ENCODE measurements around the gene GRB10. TPM values are rescaled to one million over a fixed set of nuclear protein-coding genes. Genes with fewer than 3 reads are reported as not detected.

GRB10 gene
- total and polyA plus RNA-seq, 2 of the 8 experiments (the other 6 are each of a cell fraction or from before 2014, with no cell fraction given) = 35.7 to 97.0 TPM

- CTCF ChIA-PET (ENCODE audit: partially characterized antibody) = interaction anchor here (0.5 to 2.7 kb wide), 15 partner anchors 11 to 526 kb away, joined by 3 to 15 read pairs (median 3); no protein-coding TSS in a partner anchor
- Histone ChIP-seq H4K8ac (ENCODE audit: extremely low read depth, insufficient read depth, low read length) (no peak overlapping the region), H2AK5ac (ENCODE audit: low read depth, low read length) (no peak overlapping the region), H4K91ac (replicated peaks; ENCODE audit: insufficient read length, low read length) (no peak overlapping the region), H2BK20ac (ENCODE audit: low read length) (no peak overlapping the region), H3K9me3 (ENCODE audit: insufficient read depth in 2 of 2, low read depth in 1 of 2, low read length in 1 of 2) (no peaks in the 10 kb centered on the region), H3K9ac (replicated peaks in 1 of 4; ENCODE audit: extremely low read depth in 1 of 4, low read depth in 3 of 4, low read length in 3 of 4) (peak overlapping the region in 1 of 4 experiments; percentile 34; a peak in 1 of 7 replicates), H2BK15ac (ENCODE audit: low read length) (no peak overlapping the region), H3K4ac (replicated peaks; ENCODE audit: insufficient read length, low read depth, low read length) (no peak overlapping the region), H3K23ac (ENCODE audit: insufficient read length) (no peak overlapping the region), H3K27ac (ENCODE audit: low read depth, low read length) (no peak overlapping the region), H3K23me2 (ENCODE audit: low read depth, low read length) (no peaks in the 10 kb centered on the region), H4K5ac (ENCODE audit: insufficient read length, low read depth, low read length) (no peak overlapping the region), H3K56ac (replicated peaks; ENCODE audit: insufficient read length, low read depth, low read length) (no peak overlapping the region), H3K4me1 (replicated peaks in 1 of 4; ENCODE audit: control insufficient read depth in 3 of 4, insufficient read depth in 4 of 4, low read length in 3 of 4) (peaks cover 1 to 7% (median 3%) of the 10 kb centered on the region in 4 experiments; a peak in 5 of 7 replicates), H3K27me3 (replicated peaks in 1 of 4; ENCODE audit: control insufficient read depth in 3 of 4, extremely low read depth in 1 of 4, insufficient read depth in 3 of 4, low read length in 3 of 4) (no peaks in the 10 kb centered on the region), H2AFZ (ENCODE audit: low read length) (no peak overlapping the region), H3K4me2 (ENCODE audit: insufficient read depth in 1 of 2, low read depth in 2 of 2, low read length in 2 of 2) (no peak overlapping the region), H3K79me2 (ENCODE audit: control insufficient read depth in 1 of 2, insufficient read depth in 2 of 2, low read length in 2 of 2) (peaks cover 0 to 59% of the 10 kb centered on the region in 2 experiments; a peak in 2 of 4 replicates), H3K4me3 (ENCODE audit: extremely low read depth in 1 of 4, insufficient read depth in 2 of 4, low read depth in 3 of 4, low read length in 4 of 4) (no peak overlapping the region), H3K79me1 (ENCODE audit: low read depth, low read length) (no peaks in the 10 kb centered on the region; the same call in 1 of the 2 replicates), H2BK12ac (ENCODE audit: low read depth, low read length) (no peak overlapping the region), H3K36me3 (ENCODE audit: control insufficient read depth in 2 of 4, insufficient read depth in 4 of 4, low read length in 3 of 4) (peaks cover 0 to under 1% (median under 1%) of the 10 kb centered on the region in 4 experiments; a peak in 2 of 8 replicates), H3K18ac (ENCODE audit: extremely low read depth, low read length) (no peak overlapping the region), H3K14ac (ENCODE audit: insufficient read length) (no peak overlapping the region), H2BK5ac (ENCODE audit: low read depth, low read length) (no peak overlapping the region), H4K20me1 (replicated peaks in 1 of 2; ENCODE audit: control insufficient read depth in 1 of 2, insufficient read depth in 2 of 2, low read length in 2 of 2) (peaks cover 2 to 5% of the 10 kb centered on the region in 2 experiments), H2BK120ac (replicated peaks; ENCODE audit: low read depth, low read length) (no peak overlapping the region)
- POLR2A ChIA-PET (ENCODE audit: partially characterized antibody) = no interaction called here
- FAIRE-seq (peak; percentile 81), DNase-seq (ENCODE audit: low read depth in 1 of 2, low spot score in 2 of 2) (no peak)
- 80% methylated on average over 7 of the region's 7 CpGs; no CpG with 5 or more reads in 1 of the 2 experiments for WGBS, 2 experiments (ENCODE audit: extremely low coverage in 1 of 2, insufficient coverage in 1 of 2, insufficient read length in 1 of 2, insufficient replicate concordance in 2 of 2, low coverage in 1 of 2, low lambda C conversion rate in 2 of 2, missing lambda C conversion rate in 1 of 2)
- TF ChIP-seq TAF7 (optimal IDR thresholded peaks at IDR 0.05; ENCODE audit: borderline replicate concordance, low read depth, low read length) = no peak
- no peak for TF ChIP-seq SUZ12 (IDR thresholded peaks at IDR 0.05; ENCODE audit: low read length)
- no peak for TF ChIP-seq CTBP2 (IDR thresholded peaks at IDR 0.05; ENCODE audit: borderline replicate concordance, insufficient read depth, insufficient read length, low read length)
- TF ChIP-seq EGR1 (IDR thresholded peaks at IDR 0.05; ENCODE audit: borderline replicate concordance, low read depth, low read length) = no peak
- no peak for TF ChIP-seq CHD1 (IDR thresholded peaks at IDR 0.05; ENCODE audit: low read depth, low read length)
- peak in 2 of 3 experiments; percentile 14 to 34; a peak in 2 of 4 replicates for TF ChIP-seq CTCF (IDR thresholded peaks at IDR 0.05; ENCODE audit: control extremely low read depth in 1 of 3, insufficient read depth in 1 of 3, low read depth in 1 of 3, low read length in 3 of 3)
- TF ChIP-seq BCL11A (IDR thresholded peaks at IDR 0.05; ENCODE audit: low read depth in 2 of 2, low read length in 2 of 2) = no peak
- TF ChIP-seq RAD21 (IDR thresholded peaks at IDR 0.05 in 1 of 2, conservative IDR thresholded peaks at IDR 0.05 in 1 of 2; ENCODE audit: low read depth in 2 of 2, low read length in 2 of 2) = peak; percentile 69
Observed at GRCh38 chr7:50679218-50680007, 103.3 kb downstream of the GRB10 start.

Measured in H1 (cell line).